Lung (tissue), 12 donors: Measurements from ENCODE around the gene PRSS23. TPM values are rescaled to one million over a fixed set of nuclear protein-coding genes. Genes with fewer than 3 reads are reported as not detected.

Experiments used
- ATAC-seq: fragments of 200-7000 bp; cut with Tn5 transposase; one replicate; pipeline ENCODE4 v1.9.1; 2020; ENCODE audit warnings: moderate number of reproducible peaks; ENCODE audit not compliant: insufficient read depth, low FRiP score
- DNase-seq, 3 donors: peaks; one replicate each; pipeline ENCODE4 v3.0.0-alpha.2; 2013 to 2017
- H3K27ac ChIP-seq, 2 donors: one replicate each; pipeline ENCODE4 v1.5.1; 2013; ENCODE audit warnings: mild to moderate bottlenecking in 2 of 2, moderate library complexity in 2 of 2, control low read depth in 1 of 2, inconsistent platforms in 1 of 2, low read depth in 1 of 2, low read length in 1 of 2
- H3K27me3 ChIP-seq, 3 donors: one replicate each; pipeline ENCODE4 v1.5.1; 2013; ENCODE audit warnings: low read length in 2 of 3; ENCODE audit not compliant: control insufficient read depth in 3 of 3, insufficient read depth in 3 of 3
- H3K36me3 ChIP-seq, 4 donors: one replicate each; pipeline ENCODE4 v1.5.1; 2013; ENCODE audit warnings: low read length in 4 of 4, mild to moderate bottlenecking in 1 of 4, moderate library complexity in 1 of 4; ENCODE audit not compliant: control insufficient read depth in 4 of 4, insufficient read depth in 4 of 4
- H3K4me1 ChIP-seq, 5 donors: one replicate each; pipeline ENCODE4 v1.5.1; 2013; ENCODE audit warnings: low read length in 5 of 5, mild to moderate bottlenecking in 2 of 5, moderate library complexity in 1 of 5; ENCODE audit not compliant: control insufficient read depth in 5 of 5, insufficient read depth in 5 of 5
- H3K4me3 ChIP-seq: one replicate; pipeline ENCODE4 v1.5.1; 2013; ENCODE audit warnings: mild to moderate bottlenecking, control low read depth, moderate library complexity
- H3K9ac ChIP-seq, 2 donors: one replicate each; pipeline ENCODE4 v1.5.1; 2013; ENCODE audit warnings: low read length in 2 of 2, control low read depth in 1 of 2; ENCODE audit not compliant: insufficient read depth in 1 of 2
- H3K9me3 ChIP-seq, 4 donors: one replicate each; pipeline ENCODE4 v1.5.1; 2013; ENCODE audit warnings: low read length in 3 of 4, mild to moderate bottlenecking in 1 of 4, moderate library complexity in 1 of 4; ENCODE audit not compliant: control insufficient read depth in 4 of 4, insufficient read depth in 3 of 4
- WGBS, 2 donors: extraction: QIAGEN DNeasy Blood & Tissue Kit; methylation state at CpG; one replicate each; pipeline ENCODE4 v1.1.7; 2013; 5-methylcytosine and 5-hydroxymethylcytosine counted together
- polyA plus RNA-seq, 2 donors: library from polyadenylated mRNA; stranded (reverse); fragments of 200-250 nt; gene quantifications; one replicate each; pipeline ENCODE4 v1.2.1, GENCODE V29; 2013
- total RNA-seq, 2 donors: library from RNA; depleted of rRNA in 1 of 2; stranded (reverse); fragments of >200 nt in 1 of 2; gene quantifications; one replicate each; pipeline ENCODE4 v1.2.1, GENCODE V29; 2014 to 2021
- TF ChIP-seq, protein P1 (sequence below): IDR thresholded peaks from 2 replicates; pipeline ENCODE4 v1.5.1; 2012; ENCODE audit warnings: mild to moderate bottlenecking; ENCODE audit errors: control extremely low read depth, extremely low read depth
- donor health status: control.
- donor health status: control.
- donor health status: Bipolar disorder and iron deficiency.
- donor health status: healthy.
- donor health status: DM: yes; HTN: yes; CAD: no.

PRSS23 gene
- total and polyA plus RNA-seq, 4 donors: 9.9 to 86.7 (median 35.0) TPM

- Histone ChIP-seq H3K27ac (peak overlapping the region in 1 of 2 donors; percentile 51), H3K36me3 (no peaks in the 10 kb centered on the region), H3K4me1 (peaks cover 0 to 27% (median 0%) of the 10 kb centered on the region in 5 donors), H3K4me3 (no peak overlapping the region), H3K9ac (no peak overlapping the region), H3K27me3 (peaks cover 0 to 10% (median 0%) of the 10 kb centered on the region in 3 donors), H3K9me3 (no peaks in the 10 kb centered on the region)
- no peak for ATAC-seq
- peak; percentile 52 to 69 (median 56) for DNase-seq
- TF ChIP-seq, protein P1, sequence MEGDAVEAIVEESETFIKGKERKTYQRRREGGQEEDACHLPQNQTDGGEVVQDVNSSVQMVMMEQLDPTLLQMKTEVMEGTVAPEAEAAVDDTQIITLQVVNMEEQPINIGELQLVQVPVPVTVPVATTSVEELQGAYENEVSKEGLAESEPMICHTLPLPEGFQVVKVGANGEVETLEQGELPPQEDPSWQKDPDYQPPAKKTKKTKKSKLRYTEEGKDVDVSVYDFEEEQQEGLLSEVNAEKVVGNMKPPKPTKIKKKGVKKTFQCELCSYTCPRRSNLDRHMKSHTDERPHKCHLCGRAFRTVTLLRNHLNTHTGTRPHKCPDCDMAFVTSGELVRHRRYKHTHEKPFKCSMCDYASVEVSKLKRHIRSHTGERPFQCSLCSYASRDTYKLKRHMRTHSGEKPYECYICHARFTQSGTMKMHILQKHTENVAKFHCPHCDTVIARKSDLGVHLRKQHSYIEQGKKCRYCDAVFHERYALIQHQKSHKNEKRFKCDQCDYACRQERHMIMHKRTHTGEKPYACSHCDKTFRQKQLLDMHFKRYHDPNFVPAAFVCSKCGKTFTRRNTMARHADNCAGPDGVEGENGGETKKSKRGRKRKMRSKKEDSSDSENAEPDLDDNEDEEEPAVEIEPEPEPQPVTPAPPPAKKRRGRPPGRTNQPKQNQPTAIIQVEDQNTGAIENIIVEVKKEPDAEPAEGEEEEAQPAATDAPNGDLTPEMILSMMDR: no peak
- whole genome bisulfite sequencing, 2 donors: 44 to 55% methylated on average over 13 of the region's 13 CpGs
Observed at GRCh38 chr11:86799680-86800075, 664 bp upstream of the PRSS23 start.

DNA sequence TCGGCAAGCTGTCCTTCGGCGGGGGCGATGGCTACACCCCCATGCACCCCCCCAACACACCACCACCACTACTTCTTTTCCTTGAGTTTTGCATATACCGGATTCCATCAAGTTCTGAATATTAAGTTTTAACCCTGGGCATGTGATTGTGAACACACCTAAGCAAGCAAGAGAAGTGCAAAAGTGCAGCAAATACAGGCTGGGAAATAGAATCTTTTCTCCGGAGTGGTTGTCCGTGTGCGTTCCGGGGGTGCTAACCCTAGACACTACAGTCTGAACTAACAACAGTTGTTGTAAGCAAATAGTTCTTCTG is 574 bp downstream of the PRSS23 start:
- TF ChIP-seq, protein P1: no peak
- H3K36me3 ChIP-seq: no peaks in the 10 kb centered on the region
- ATAC-seq (no peak), DNase-seq (peak in 2 of 3 donors; percentile 25 to 40)
- H3K27ac ChIP-seq: no peak overlapping the region
- peaks cover 0 to 27% (median 0%) of the 10 kb centered on the region in 5 donors for H3K4me1 ChIP-seq
- 9% methylated on average over 9 of the region's 9 CpGs for WGBS, 2 donors
- H3K9me3 ChIP-seq: no peaks in the 10 kb centered on the region
- peak overlapping the region; percentile 17 to 65 for H3K9ac ChIP-seq
- H3K4me3 ChIP-seq: peak overlapping the region; percentile 72
- H3K27me3 ChIP-seq: peaks cover 0 to 10% (median 0%) of the 10 kb centered on the region in 3 donors

DNA sequence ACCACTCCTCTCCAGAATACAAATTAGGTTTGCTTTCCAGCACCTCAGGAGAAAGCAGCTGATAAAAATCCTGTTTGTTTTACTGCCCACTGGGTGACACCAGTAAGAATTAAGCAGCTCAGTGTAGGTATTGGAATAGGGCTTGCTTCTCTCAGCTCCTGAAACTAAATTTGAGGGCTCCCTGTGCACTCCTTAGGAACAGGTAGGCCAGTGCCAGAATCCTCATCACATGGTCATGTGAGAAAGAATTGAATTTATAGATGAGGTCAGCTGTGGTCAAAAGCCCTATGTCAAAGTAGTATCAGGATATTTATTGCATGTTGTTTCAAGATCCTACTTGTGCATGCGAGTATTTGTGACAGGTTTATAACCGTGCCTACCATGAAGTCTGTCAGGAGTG is 1.0 kb downstream of the PRSS23 start:
- TF ChIP-seq, protein P1: no peak
- H3K9ac ChIP-seq: peak overlapping the region in 1 of 2 donors; percentile 17
- no peak for ATAC-seq
- H3K27me3 ChIP-seq: peaks cover 0 to 10% (median 0%) of the 10 kb centered on the region in 3 donors
- peaks cover 0 to 27% (median 0%) of the 10 kb centered on the region in 5 donors for H3K4me1 ChIP-seq
- DNase-seq: no peak
- no peak overlapping the region for H3K27ac ChIP-seq
- no peaks in the 10 kb centered on the region for H3K9me3 ChIP-seq
- no peaks in the 10 kb centered on the region for H3K36me3 ChIP-seq
- H3K4me3 ChIP-seq: peak overlapping the region; percentile 32
- WGBS, 2 donors: 69 to 92% methylated on average over 2 of the region's 2 CpGs

DNA sequence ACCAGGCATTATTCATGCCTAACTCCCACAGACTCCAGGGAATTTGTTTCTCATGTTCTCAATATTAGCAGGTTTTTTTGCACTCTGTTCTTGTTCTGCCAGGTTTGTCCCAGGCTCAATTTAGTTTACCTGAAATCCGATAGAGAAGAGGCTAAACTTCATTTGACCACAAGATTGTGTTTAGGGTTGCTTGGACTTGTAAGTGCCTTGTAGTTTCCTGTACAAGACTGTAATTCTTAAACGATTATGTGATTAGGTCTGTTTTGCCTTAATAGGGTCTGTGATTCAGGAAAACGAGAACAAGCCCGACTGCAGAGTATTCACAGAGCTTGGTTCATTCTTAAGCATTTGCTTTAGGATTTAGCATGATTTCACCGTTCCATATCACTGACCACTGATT is 1.8 kb downstream of the PRSS23 start:
- Histone ChIP-seq H3K36me3 (no peaks in the 10 kb centered on the region), H3K9me3 (no peaks in the 10 kb centered on the region), H3K4me1 (peaks cover 0 to 27% (median 0%) of the 10 kb centered on the region in 5 donors), H3K4me3 (peak overlapping the region; percentile 24), H3K27ac (no peak overlapping the region), H3K9ac (no peak overlapping the region), H3K27me3 (peaks cover 0 to 10% (median 0%) of the 10 kb centered on the region in 3 donors)
- WGBS, 2 donors: 48 to 58% methylated on average over 5 of the region's 5 CpGs
- TF ChIP-seq, protein P1: no peak
- DNase-seq: no peak
- no peak for ATAC-seq
